Effector memory CD4-positive, alpha-beta T cell (primary cell): ENCODE measurements around the gene CD244.

Source experiments
- DNase-seq, 3 donors: peaks; one replicate each; pipeline ENCODE4 v3.0.0-alpha.2; 2020
- H3K27ac ChIP-seq: 2 replicates; pipeline ENCODE4 v1.7.0; 2013; ENCODE audit warnings: mild to moderate bottlenecking, low read length, moderate library complexity; ENCODE audit not compliant: insufficient read depth, poor library complexity, severe bottlenecking
- H3K27me3 ChIP-seq: replicated peaks from 2 replicates; pipeline ENCODE4 v1.7.0; 2013; ENCODE audit warnings: mild to moderate bottlenecking, low read length; ENCODE audit not compliant: insufficient read depth, control insufficient read depth, poor library complexity, severe bottlenecking
- H3K36me3 ChIP-seq: 2 replicates; pipeline ENCODE4 v1.7.0; 2013; ENCODE audit warnings: mild to moderate bottlenecking, low read length, moderate library complexity; ENCODE audit not compliant: control insufficient read depth, insufficient read depth
- H3K4me1 ChIP-seq: 2 replicates; pipeline ENCODE4 v1.7.0; 2013; ENCODE audit warnings: low read length, mild to moderate bottlenecking; ENCODE audit not compliant: control insufficient read depth, insufficient read depth, poor library complexity, severe bottlenecking
- H3K4me3 ChIP-seq: 2 replicates; pipeline ENCODE4 v1.7.0; 2013; ENCODE audit warnings: low read length, low read depth, mild to moderate bottlenecking; ENCODE audit not compliant: insufficient read depth, poor library complexity, severe bottlenecking
- H3K9me3 ChIP-seq: 2 replicates; pipeline ENCODE4 v1.7.0; 2013; ENCODE audit warnings: mild to moderate bottlenecking, low read length, moderate library complexity; ENCODE audit not compliant: control insufficient read depth

CD244 gene

DNA sequence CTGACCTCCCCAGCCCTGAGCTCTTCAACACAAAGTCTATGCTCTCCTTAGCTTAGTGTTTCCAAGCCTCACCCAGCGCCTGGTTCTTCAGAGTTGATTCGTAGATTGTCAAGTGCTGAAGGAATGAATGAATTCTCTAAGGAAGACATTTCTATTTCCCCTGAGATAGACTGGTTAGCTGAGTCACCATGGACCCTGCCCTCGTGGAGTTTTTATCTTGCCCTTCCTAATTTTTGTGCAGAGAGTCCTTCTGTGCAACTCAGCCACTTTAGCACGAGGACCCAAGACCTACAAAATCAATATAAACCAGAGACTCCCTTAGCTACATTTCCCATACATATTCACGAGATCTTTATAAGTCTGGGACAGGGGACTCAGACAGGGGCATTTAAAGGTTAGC, 2.6 kb upstream of the CD244 start:
- Histone ChIP-seq H3K4me3 (no peak overlapping the region), H3K9me3 (no peaks in the 10 kb centered on the region), H3K36me3 (no peaks in the 10 kb centered on the region), H3K27ac (no peak overlapping the region), H3K27me3 (no peaks in the 10 kb centered on the region), H3K4me1 (no peaks in the 10 kb centered on the region)
- DNase-seq: no peak

GRCh38 chr1:160864173-160864572, 1.5 kb upstream of the CD244 start:
- no peak overlapping the region for H3K27ac ChIP-seq

GRCh38 chr1:160863774-160864131, 1.1 kb upstream of the CD244 start:
- Histone ChIP-seq H3K4me1 (no peaks in the 10 kb centered on the region), H3K4me3 (no peak overlapping the region), H3K27ac (no peak overlapping the region), H3K9me3 (no peaks in the 10 kb centered on the region), H3K36me3 (no peaks in the 10 kb centered on the region), H3K27me3 (no peaks in the 10 kb centered on the region)
- DNase-seq: no peak

More at GRCh38 chr1:160864173-160864572, 1.5 kb upstream of the CD244 start:
- no peaks in the 10 kb centered on the region for H3K27me3 ChIP-seq
- H3K4me3 ChIP-seq: no peak overlapping the region
- DNase-seq: no peak
- H3K9me3 ChIP-seq: no peaks in the 10 kb centered on the region
- no peaks in the 10 kb centered on the region for H3K36me3 ChIP-seq
- H3K4me1 ChIP-seq: no peaks in the 10 kb centered on the region

DNA sequence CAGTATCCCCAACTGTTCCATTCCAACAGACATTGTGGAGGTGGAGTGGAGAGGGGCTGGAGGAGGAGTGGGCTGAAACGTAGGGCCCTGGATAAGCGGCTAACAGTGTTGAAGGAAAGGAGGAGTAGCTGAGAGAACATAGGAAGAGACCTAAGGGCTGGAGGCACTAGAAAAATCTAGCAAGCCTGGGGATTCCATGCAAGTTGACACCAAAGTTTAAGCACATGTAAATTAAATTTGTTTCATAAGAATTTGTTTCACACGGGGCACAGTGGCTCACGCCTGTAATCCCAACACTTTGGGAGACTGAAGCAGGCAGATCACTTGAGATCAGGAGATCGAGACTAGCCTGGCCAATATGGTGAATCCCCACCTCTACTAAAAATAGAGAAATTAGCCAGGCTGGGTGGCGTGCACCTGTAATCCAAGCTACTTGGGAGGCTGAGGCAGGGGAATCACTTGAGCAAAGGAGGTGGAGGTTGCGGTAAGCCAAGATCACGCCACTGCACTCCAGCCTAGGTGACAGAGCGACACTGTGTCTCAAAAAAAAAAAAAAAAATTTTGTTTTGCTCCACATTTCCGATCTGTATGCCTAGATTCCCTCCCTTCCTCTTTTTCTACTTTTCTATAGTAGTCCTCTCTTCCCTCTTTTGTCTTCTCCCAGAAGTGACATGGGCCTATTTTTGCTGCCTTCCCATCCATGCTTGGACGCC, 530 bp upstream of the CD244 start:
- Histone ChIP-seq H3K4me3 (no peak overlapping the region), H3K9me3 (no peaks in the 10 kb centered on the region), H3K27me3 (no peaks in the 10 kb centered on the region), H3K4me1 (no peaks in the 10 kb centered on the region), H3K36me3 (no peaks in the 10 kb centered on the region), H3K27ac (no peak overlapping the region)
- DNase-seq: no peak

GRCh38 chr1:160860840-160861505, 1.7 kb downstream of the CD244 start:
- H3K4me3 ChIP-seq: no peak overlapping the region
- H3K4me1 ChIP-seq: no peaks in the 10 kb centered on the region
- no peaks in the 10 kb centered on the region for H3K36me3 ChIP-seq
- no peaks in the 10 kb centered on the region for H3K9me3 ChIP-seq
- H3K27ac ChIP-seq: no peak overlapping the region
- H3K27me3 ChIP-seq: no peaks in the 10 kb centered on the region
- no peak for DNase-seq

GRCh38 chr1:160859166-160859565, 3.5 kb downstream of the CD244 start:
- no peaks in the 10 kb centered on the region for H3K9me3 ChIP-seq
- H3K4me1 ChIP-seq: peaks cover 6% of the 10 kb centered on the region
- no peak overlapping the region for H3K27ac ChIP-seq
- no peak for DNase-seq
- no peak overlapping the region for H3K4me3 ChIP-seq
- H3K36me3 ChIP-seq: no peaks in the 10 kb centered on the region
- no peaks in the 10 kb centered on the region for H3K27me3 ChIP-seq

- no peak overlapping the region for H3K4me3 ChIP-seq
- H3K9me3 ChIP-seq: no peaks in the 10 kb centered on the region
- no peaks in the 10 kb centered on the region for H3K36me3 ChIP-seq
- H3K27me3 ChIP-seq: no peaks in the 10 kb centered on the region
- H3K27ac ChIP-seq: no peak overlapping the region
- H3K4me1 ChIP-seq: peaks cover 6% of the 10 kb centered on the region
- no peak for DNase-seq
These were observed 4.2 kb downstream of the CD244 start for GRCh38 chr1:160858507-160858906.

GRCh38 chr1:160858097-160858496, 4.6 kb downstream of the CD244 start:
- peaks cover 6% of the 10 kb centered on the region for H3K4me1 ChIP-seq
- DNase-seq: no peak
- H3K4me3 ChIP-seq: no peak overlapping the region
- H3K36me3 ChIP-seq: no peaks in the 10 kb centered on the region
- H3K27me3 ChIP-seq: no peaks in the 10 kb centered on the region
- H3K9me3 ChIP-seq: no peaks in the 10 kb centered on the region
- no peak overlapping the region for H3K27ac ChIP-seq

GRCh38 chr1:160855181-160855981, 7.3 kb downstream of the CD244 start:
- peaks cover 6% of the 10 kb centered on the region for H3K4me1 ChIP-seq
- H3K36me3 ChIP-seq: no peaks in the 10 kb centered on the region
- H3K9me3 ChIP-seq: no peaks in the 10 kb centered on the region
- H3K4me3 ChIP-seq: no peak overlapping the region
- H3K27ac ChIP-seq: no peak overlapping the region
- no peaks in the 10 kb centered on the region for H3K27me3 ChIP-seq
- DNase-seq: no peak

DNA sequence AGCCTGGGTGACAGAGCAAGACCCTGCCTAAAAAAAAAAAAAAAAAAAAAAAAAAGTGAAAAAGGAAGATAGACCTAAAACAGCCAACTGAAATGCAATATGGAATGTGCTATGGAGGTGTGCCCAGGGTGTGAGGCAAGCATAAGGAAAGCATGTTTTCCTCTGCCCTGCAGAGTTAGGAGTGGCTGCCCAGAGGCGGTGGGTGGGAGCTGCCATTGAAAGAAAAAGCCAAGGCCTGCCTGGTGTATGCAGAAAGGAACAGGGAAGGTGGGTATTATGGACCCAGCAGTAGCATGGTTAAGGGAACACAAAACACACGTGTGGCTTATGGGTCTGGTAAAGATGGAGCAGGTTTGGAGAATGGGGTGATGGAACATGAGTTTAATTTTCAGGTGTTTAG, 8.9 kb downstream of the CD244 start:
- no peaks in the 10 kb centered on the region for H3K36me3 ChIP-seq
- H3K27ac ChIP-seq: no peak overlapping the region
- no peak for DNase-seq
- peaks cover 6% of the 10 kb centered on the region for H3K4me1 ChIP-seq
- H3K4me3 ChIP-seq: no peak overlapping the region
- no peaks in the 10 kb centered on the region for H3K27me3 ChIP-seq
- no peaks in the 10 kb centered on the region for H3K9me3 ChIP-seq
